ENCODE measurements around the gene CPLANE2. TPM values are rescaled to one million over a fixed set of nuclear protein-coding genes. Genes with fewer than 3 reads are reported as not detected.

Gene CPLANE2
- total RNA-seq, 6 donors from 2014 or later: 3.0 to 11.6 (median 8.0) TPM

GRCh38 chr1:16184557-16185303 lies 52.3 kb downstream of the CPLANE2 start:
- no peak for ATAC-seq (ENCODE audit: low FRiP score in 2 of 2)
- Histone ChIP-seq H3K27ac (peak overlapping the region in 1 of 4 donors; percentile 11), H3K4me3 (no peak overlapping the region), H3K27me3 (no peaks in the 10 kb centered on the region), H3K9me3 (no peaks in the 10 kb centered on the region), H3K36me3 (no peaks in the 10 kb centered on the region), H3K4me1 (peaks cover 31 to 42% (median 32%) of the 10 kb centered on the region in 4 donors)
- 89 to 90% methylated on average over 9 to 10 of the region's 10 CpGs for WGBS, 2 donors
- TF ChIP-seq CTCF (IDR thresholded peaks at IDR 0.05) (no peak), POLR2AphosphoS5 (IDR thresholded peaks at IDR 0.05) (no peak), EP300 (IDR thresholded peaks at IDR 0.05) (no peak), POLR2A (IDR thresholded peaks at IDR 0.05) (no peak)
- DNase-seq: no peak

- H3K4me1 ChIP-seq: peaks cover 31 to 46% (median 34%) of the 10 kb centered on the region in 4 donors
- no peak for TF ChIP-seq POLR2A (IDR thresholded peaks at IDR 0.05)
- TF ChIP-seq EP300 (IDR thresholded peaks at IDR 0.05): no peak
- TF ChIP-seq POLR2AphosphoS5 (IDR thresholded peaks at IDR 0.05): no peak
- TF ChIP-seq CTCF (IDR thresholded peaks at IDR 0.05): no peak
- ATAC-seq (ENCODE audit: low FRiP score in 2 of 2) (peak in 1 of 2 donors; percentile 0), DNase-seq (peak in 1 of 2 donors; percentile 77)
- H3K36me3 ChIP-seq: no peaks in the 10 kb centered on the region
- H3K9me3 ChIP-seq: no peaks in the 10 kb centered on the region
- WGBS, 2 donors: 82 to 86% methylated on average over 16 to 19 of the region's 19 CpGs
- no peaks in the 10 kb centered on the region for H3K27me3 ChIP-seq
- H3K4me3 ChIP-seq: no peak overlapping the region
- peak overlapping the region in 3 of 4 donors; percentile 87 to 93 (median 91) for H3K27ac ChIP-seq
Measured at GRCh38 chr1:16183765-16184556, 53.0 kb downstream of the CPLANE2 start.

- Histone ChIP-seq H3K4me1 (peaks cover 35 to 49% (median 39%) of the 10 kb centered on the region in 4 donors), H3K9me3 (no peaks in the 10 kb centered on the region), H3K4me3 (no peak overlapping the region), H3K36me3 (no peaks in the 10 kb centered on the region), H3K27me3 (no peaks in the 10 kb centered on the region), H3K27ac (peak overlapping the region; percentile 87 to 93 (median 92))
- peak; percentile 48 to 65 for TF ChIP-seq POLR2AphosphoS5 (IDR thresholded peaks at IDR 0.05)
- TF ChIP-seq EP300 (IDR thresholded peaks at IDR 0.05): peak in 1 of 4 donors; percentile 74
- no peak for TF ChIP-seq CTCF (IDR thresholded peaks at IDR 0.05)
- TF ChIP-seq POLR2A (IDR thresholded peaks at IDR 0.05): no peak
- 55 to 67% methylated on average over 12 to 13 of the region's 13 CpGs for WGBS, 2 donors
- DNase-seq (peak in 1 of 2 donors; percentile 91), ATAC-seq (ENCODE audit: low FRiP score in 2 of 2) (peak; percentile 66 to 84)
Measured at GRCh38 chr1:16183179-16183578, 53.8 kb downstream of the CPLANE2 start.

- no peaks in the 10 kb centered on the region for H3K36me3 ChIP-seq
- H3K9me3 ChIP-seq: no peaks in the 10 kb centered on the region
- H3K4me3 ChIP-seq: no peak overlapping the region
- DNase-seq (peak; percentile 89 to 93), ATAC-seq (ENCODE audit: low FRiP score in 2 of 2) (peak; percentile 92)
- H3K4me1 ChIP-seq: peaks cover 31 to 43% (median 35%) of the 10 kb centered on the region in 4 donors
- H3K27me3 ChIP-seq: no peaks in the 10 kb centered on the region
- TF ChIP-seq EP300 (IDR thresholded peaks at IDR 0.05) (peak in 2 of 4 donors; percentile 49 to 94), POLR2AphosphoS5 (IDR thresholded peaks at IDR 0.05) (peak; percentile 90 to 91), CTCF (IDR thresholded peaks at IDR 0.05) (peak in 1 of 6 experiments; percentile 13), POLR2A (IDR thresholded peaks at IDR 0.05) (peak in 1 of 4 donors; percentile 52)
- peak overlapping the region; percentile 87 to 93 (median 92) for H3K27ac ChIP-seq
- 29 to 45% methylated on average over 13 to 17 of the region's 18 CpGs for WGBS, 2 donors
Measured at GRCh38 chr1:16181887-16182719, 54.9 kb downstream of the CPLANE2 start.

Data from upper lobe of left lung (tissue), 6 donors.